WTC11 (cell line): ENCODE data around the gene CSNK1A1. TPM values are rescaled to one million over a fixed set of nuclear protein-coding genes. Genes with fewer than 3 reads are reported as not detected.

Experiments used
- FOXP1 ChIP-seq: sonication (generic); formaldehyde crosslinking; IDR thresholded peaks from 2 replicates; pipeline ENCODE4 v1.8.0; 2022; ENCODE audit warnings: missing genetic modification reagents, mild to moderate bottlenecking, moderate library complexity, borderline replicate concordance
- GRHL2 ChIP-seq: fragments of 250-450 bp; sonication (Bioruptor Pico); IDR thresholded peaks from 2 replicates; pipeline ENCODE4 v1.8.0; 2022; ENCODE audit warnings: mild to moderate bottlenecking, moderate library complexity; ENCODE audit not compliant: insufficient replicate concordance, severe bottlenecking
- SP1 ChIP-seq: sonication (generic); formaldehyde crosslinking; conservative IDR thresholded peaks from 2 replicates; pipeline ENCODE4 v1.8.1; 2022; ENCODE audit warnings: missing genetic modification reagents
- TEAD4 ChIP-seq: sonication (generic); formaldehyde crosslinking; IDR thresholded peaks from 2 replicates; pipeline ENCODE4 v1.8.0; 2022; ENCODE audit warnings: mild to moderate bottlenecking, missing genetic modification reagents
- ZNF263 ChIP-seq: sonication (generic); formaldehyde crosslinking; IDR thresholded peaks from 2 replicates; pipeline ENCODE4 v1.8.1; 2022; ENCODE audit warnings: low read depth, mild to moderate bottlenecking, moderate library complexity, missing genetic modification reagents
- ZNF396 ChIP-seq: fragments of 250-450 bp; sonication (Bioruptor Pico); IDR thresholded peaks from 2 replicates; pipeline ENCODE4 v1.8.0; 2021; ENCODE audit warnings: mild to moderate bottlenecking, moderate library complexity, borderline replicate concordance
- total RNA-seq: library from RNA; stranded (reverse); gene quantifications from 3 replicates; pipeline ENCODE4 v1.2.3, GENCODE V29; 2021
- TF ChIP-seq, protein P1 (sequence below): sonication (generic); formaldehyde crosslinking; IDR thresholded peaks from 2 replicates; pipeline ENCODE4 v1.8.1; 2023; ENCODE audit warnings: mild to moderate bottlenecking, missing genetic modification reagents
- TF ChIP-seq, protein P2 (sequence below): sonication (generic); formaldehyde crosslinking; IDR thresholded peaks from 2 replicates; pipeline ENCODE4 v1.8.1; 2023; ENCODE audit warnings: mild to moderate bottlenecking, missing genetic modification reagents, moderate library complexity
- TF ChIP-seq, protein P3 (sequence below): sonication (generic); formaldehyde crosslinking; IDR thresholded peaks from 2 replicates; pipeline ENCODE4 v1.8.1; 2023; ENCODE audit warnings: mild to moderate bottlenecking, missing genetic modification reagents

The CSNK1A1 gene
- total RNA-seq, 1 experiment from 2014 or later = 276 TPM

DNA sequence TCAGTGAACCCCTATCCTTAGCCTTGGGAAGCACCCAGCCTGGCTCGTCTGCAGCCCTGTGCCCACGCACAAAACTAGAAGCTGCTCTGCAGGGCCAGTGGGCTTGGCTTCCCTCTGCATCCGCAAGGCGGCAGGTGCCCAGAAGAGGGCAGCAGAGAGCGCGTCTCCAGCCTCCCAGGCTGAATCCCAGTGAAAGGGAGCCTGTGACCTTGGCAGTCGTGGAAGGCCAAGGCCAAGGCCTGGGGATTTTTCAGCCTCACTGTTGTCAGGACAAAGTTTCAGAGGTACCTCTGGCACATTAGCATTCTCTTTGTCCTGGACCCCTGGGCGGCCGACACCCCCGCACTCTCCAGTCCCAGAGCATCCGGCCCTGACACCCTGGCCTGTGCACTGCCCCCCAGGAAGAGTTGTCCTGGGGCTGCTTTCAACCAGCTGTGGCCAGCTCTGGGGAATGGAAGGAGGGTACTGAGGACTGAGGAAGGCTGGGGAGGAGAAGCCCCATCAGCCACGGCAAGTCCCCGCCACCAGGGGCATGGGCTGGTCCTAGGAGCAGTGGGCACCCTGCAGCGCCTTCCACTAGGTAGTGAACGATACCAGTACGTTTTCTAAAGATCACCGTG, 108.6 kb downstream of the CSNK1A1 start (continued):
- TF ChIP-seq ZNF396 (no peak), ZNF263 (CRISPR knock-in tag) (no peak), TEAD4 (CRISPR knock-in tag) (no peak), FOXP1 (CRISPR knock-in tag) (no peak), GRHL2 (CRISPR knock-in tag) (no peak), SP1 (CRISPR knock-in tag) (0 out of 2 replicates have a peak, but pooled peaks have one; percentile 12)
- TF ChIP-seq, protein P1, sequence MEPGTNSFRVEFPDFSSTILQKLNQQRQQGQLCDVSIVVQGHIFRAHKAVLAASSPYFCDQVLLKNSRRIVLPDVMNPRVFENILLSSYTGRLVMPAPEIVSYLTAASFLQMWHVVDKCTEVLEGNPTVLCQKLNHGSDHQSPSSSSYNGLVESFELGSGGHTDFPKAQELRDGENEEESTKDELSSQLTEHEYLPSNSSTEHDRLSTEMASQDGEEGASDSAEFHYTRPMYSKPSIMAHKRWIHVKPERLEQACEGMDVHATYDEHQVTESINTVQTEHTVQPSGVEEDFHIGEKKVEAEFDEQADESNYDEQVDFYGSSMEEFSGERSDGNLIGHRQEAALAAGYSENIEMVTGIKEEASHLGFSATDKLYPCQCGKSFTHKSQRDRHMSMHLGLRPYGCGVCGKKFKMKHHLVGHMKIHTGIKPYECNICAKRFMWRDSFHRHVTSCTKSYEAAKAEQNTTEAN (CRISPR knock-in tag) = peak; percentile 95; the same call in 1 of the 2 replicates
- TF ChIP-seq, protein P2, sequence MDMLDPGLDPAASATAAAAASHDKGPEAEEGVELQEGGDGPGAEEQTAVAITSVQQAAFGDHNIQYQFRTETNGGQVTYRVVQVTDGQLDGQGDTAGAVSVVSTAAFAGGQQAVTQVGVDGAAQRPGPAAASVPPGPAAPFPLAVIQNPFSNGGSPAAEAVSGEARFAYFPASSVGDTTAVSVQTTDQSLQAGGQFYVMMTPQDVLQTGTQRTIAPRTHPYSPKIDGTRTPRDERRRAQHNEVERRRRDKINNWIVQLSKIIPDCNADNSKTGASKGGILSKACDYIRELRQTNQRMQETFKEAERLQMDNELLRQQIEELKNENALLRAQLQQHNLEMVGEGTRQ (CRISPR knock-in tag) = no peak
- TF ChIP-seq, protein P3, sequence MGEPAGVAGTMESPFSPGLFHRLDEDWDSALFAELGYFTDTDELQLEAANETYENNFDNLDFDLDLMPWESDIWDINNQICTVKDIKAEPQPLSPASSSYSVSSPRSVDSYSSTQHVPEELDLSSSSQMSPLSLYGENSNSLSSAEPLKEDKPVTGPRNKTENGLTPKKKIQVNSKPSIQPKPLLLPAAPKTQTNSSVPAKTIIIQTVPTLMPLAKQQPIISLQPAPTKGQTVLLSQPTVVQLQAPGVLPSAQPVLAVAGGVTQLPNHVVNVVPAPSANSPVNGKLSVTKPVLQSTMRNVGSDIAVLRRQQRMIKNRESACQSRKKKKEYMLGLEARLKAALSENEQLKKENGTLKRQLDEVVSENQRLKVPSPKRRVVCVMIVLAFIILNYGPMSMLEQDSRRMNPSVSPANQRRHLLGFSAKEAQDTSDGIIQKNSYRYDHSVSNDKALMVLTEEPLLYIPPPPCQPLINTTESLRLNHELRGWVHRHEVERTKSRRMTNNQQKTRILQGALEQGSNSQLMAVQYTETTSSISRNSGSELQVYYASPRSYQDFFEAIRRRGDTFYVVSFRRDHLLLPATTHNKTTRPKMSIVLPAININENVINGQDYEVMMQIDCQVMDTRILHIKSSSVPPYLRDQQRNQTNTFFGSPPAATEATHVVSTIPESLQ = no peak

Other genes starting within 250 kb of the CSNK1A1 start
- gene GRPEL2, start 205.9 kb downstream of the CSNK1A1 start, total RNA-seq = 35.3 to 48.6 TPM (median 35.5 TPM) in 3 replicates
- 8.1 to 19.2 TPM (median 17.2 TPM) in 3 replicates for gene PCYOX1L, start 193.4 kb downstream of the CSNK1A1 start, total RNA-seq
- not detected in 3 replicates for gene IL17B, start 172.1 kb downstream of the CSNK1A1 start, total RNA-seq
- 0.66 to 1.1 TPM (median 0.71 TPM) in 3 replicates for gene ARHGEF37, start 30.1 kb upstream of the CSNK1A1 start, total RNA-seq
- gene PPARGC1B, start 178.9 kb upstream of the CSNK1A1 start, total RNA-seq = 10.9 to 15.8 TPM (median 11.0 TPM) in 3 replicates